Right lobe of liver (tissue), 4 donors: Measurements from ENCODE around the gene FKBP9.
"Not testable (repeated sequence)": the region's sequence is repeated elsewhere in the genome, so short reads cannot be mapped to it uniquely, and the experiment has no call there.

ENCODE experiments used
- CTCF ChIP-seq, 4 donors: fragments of 200-600 bp in 3 of 4; fragments of 450-650 bp in 1 of 4; IDR thresholded peaks; one replicate each; pipeline versions ENCODE4 v1.5.1 to v1.8.0; 2016 to 2022; ENCODE audit warnings: antibody characterized with exemption in 4 of 4, mild to moderate bottlenecking in 2 of 4
- POLR2A ChIP-seq: fragments of 450-650 bp; IDR thresholded peaks from one replicate; pipeline ENCODE4 v1.6.1; 2017; ENCODE audit warnings: antibody characterized with exemption, mild to moderate bottlenecking
- donor health status: DM: no; HTN: no; CAD: no.
- donor health status: DM: no; HTN: no; CAD: no.
- donor health status: DM: no; HTN: yes; CAD: no.

GRCh38 chr7:32963880-32964301, 6.7 kb downstream of the FKBP9 start:
- TF ChIP-seq CTCF (IDR thresholded peaks at IDR 0.05); POLR2A: not testable (repeated sequence)
